GM19025 (cell line): ENCODE results near the gene LRCH4.
"Not testable (repeated sequence)": the region's sequence is repeated elsewhere in the genome, so short reads cannot be mapped to it uniquely, and the experiment has no call there.

Source experiments
- ATAC-seq: cut with Tn5 transposase; IDR thresholded peaks from one replicate; pipeline ENCODE4 v1.9.1; 2021; ENCODE audit warnings: mild to moderate bottlenecking, low read depth, moderate library complexity; ENCODE audit not compliant: unreplicated experiment

Gene LRCH4

DNA sequence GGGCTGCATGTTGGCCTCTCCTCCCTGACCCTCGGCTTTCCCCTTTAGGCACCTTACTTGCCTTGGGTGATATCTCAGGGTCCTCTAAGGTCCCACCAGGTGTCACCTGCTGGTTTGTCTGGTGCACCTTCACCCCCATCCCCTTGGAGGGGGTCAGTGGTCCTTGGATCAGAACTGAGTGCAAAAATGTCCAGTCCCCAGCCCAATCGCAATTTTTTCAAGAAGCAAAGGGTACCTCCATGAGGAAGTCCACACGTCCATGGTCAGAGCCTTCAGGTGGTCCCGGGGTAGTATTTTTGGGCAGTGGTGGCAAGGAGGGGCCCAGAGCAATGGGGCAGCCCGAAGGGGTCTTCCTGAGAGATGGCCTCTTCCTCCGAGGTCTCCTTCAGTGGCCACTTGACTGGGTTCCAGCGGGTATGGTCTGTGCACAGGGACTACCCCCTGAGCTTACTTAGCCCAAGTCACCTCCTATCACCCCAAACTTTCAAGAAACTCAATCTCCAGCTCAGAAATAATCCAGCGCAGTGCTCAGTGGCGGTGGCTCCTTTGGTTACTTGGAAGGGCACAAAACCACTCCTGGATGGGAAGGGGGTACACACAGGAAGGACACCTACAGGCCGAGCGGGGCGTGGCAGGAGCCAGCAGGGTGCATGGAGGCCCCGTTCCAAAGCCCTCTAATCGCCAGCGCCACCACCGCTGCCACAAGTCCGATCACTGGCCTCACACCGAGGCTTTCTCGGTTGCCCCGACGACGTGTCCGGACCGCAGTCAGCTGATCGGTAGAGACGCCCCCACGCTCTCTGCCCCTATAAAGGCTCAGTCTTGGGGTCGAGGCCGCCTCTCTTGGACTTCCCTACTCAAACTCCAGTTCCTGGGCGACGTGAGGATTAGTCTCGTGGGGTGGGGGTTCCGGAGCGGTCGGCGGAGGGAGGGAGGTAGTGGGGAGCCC lies 16.8 kb downstream of the LRCH4 start:
- ATAC-seq: no peak

DNA sequence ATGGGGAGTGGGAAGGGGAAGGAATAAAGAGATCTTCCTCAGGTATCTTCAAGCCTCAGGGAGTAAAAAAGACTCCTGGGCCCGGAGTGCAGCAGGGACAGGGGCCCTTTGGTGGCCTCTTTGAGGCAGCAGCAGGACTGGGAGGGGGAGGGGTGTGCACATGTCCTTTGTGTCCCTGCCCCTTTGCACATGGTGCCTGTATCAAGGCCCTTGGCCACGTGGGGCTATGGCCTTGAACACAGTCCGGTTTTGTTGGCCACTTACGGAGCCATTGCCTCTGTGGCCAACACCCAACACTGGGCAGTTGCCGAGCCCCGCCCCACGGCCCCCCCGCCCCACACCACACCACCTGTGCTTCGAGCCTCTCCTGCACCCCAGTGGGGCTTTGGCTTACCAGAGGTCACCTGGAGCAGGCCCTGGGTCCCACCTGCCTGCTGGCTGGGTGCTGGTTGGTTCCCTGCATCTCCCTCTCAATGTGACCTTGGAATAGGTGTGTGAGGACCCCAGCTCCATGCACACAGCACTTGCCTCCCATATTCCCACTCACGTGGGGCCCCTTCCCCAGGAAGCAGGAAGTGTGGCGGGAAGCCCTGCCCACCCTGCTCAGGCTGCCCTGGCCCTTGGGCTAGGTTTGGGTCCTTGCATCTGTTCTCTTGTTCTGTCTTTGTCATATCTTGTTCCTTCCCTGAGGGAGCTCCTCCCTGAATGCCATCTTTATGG lies 17.6 kb downstream of the LRCH4 start:
- ATAC-seq: no peak

DNA sequence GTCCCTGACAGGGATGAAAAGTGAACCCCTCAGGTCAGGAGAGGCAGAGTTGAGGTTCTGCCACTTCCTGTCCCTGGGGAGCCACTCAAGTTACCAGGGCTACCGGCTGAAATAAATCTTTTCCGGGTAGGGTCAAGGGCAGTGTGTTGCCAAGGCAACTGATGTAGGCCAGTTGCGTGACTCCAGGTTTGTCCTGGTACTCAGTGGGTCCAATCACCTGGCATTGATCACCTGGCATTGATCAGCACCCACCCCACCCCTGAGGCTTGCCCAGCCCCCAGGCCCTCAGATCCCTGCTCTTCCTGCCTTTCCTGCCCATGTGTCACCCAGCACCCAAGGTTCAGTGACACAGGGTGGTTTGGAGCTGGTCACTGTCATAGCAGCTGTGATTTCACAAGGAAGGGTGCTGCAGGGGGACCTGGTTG lies 18.2 kb downstream of the LRCH4 start:
- ATAC-seq: no peak

DNA sequence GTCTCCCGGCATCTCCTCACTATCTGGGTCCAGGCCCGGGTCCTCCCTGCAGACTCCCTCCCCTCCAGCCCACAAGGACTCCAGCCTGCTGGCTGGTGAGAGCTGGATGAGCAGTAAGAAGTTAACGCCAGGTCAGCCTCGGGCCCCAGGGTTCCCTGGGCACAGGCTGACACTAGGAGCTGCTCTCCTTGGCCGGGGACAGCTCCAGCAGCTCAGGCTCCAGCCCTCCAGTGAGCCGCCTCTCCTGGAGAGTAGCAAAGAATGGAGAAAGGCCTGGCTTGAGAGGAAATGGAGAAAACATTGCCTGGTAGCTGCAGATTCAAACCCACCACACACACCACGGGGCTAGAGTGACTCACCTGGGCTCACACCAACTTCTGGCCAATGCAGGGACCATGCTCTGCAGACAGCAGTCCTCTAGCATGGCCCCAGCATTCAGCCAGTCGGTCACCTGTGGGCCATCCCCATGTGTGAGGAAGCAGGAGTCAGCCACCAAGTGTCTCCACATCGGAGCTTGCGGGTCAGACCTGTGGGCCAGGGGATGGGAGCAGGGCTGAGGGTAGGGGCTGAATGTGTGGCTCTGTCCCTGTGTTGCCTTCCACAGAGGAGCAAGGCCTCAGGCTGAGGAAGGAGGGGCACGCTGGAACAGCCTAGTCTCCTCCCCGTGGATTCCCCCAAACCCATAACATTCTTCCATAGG lies 18.7 kb downstream of the LRCH4 start:
- ATAC-seq: no peak

DNA sequence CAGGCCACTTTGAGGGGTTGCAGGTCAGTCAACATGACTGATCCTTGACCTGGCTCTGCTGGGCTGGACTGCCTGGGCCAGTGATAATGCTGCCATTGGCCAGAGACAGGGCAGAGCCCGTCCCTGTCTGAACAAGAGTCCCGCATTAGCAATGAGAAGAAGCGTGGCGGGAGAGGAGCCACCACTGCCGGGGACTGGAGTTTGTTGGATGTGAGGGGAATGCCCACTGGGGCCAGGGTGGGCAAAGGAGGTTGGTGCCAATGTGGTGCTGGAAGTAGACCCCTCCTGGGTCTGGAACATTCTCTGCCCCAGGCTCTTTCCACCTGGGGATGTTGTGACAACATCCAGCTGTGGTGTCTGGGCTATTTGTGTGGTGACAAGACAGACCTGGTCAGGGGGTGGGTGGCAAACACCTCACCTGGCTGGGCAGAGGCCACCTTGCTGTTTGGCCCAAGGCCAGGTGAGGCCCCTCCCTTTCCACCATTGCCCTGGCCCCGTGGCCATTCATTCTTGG lies 19.9 kb downstream of the LRCH4 start:
- ATAC-seq: no peak

DNA sequence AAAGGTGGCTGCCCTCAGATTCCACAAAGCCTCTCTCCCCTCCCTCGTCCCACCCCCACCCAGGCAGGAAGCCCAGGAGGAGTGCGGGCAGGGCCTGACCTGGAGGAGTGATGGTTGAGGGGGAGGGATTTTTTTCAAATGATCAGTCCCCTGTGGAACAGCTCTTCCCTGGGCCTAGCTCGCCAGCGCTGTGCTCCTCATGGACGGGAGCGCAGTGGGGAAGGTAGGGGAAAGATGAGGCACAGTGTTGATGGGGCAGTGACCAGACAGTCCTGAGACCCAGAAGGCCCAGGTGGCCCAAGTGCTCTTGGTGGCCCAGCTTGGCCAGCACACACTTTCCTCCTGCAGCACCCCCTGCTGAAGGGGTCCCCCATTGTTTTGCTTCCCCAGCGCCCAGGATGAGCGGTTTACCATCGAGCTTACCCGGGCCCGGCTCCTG lies 20.8 kb downstream of the LRCH4 start:
- no peak for ATAC-seq

DNA sequence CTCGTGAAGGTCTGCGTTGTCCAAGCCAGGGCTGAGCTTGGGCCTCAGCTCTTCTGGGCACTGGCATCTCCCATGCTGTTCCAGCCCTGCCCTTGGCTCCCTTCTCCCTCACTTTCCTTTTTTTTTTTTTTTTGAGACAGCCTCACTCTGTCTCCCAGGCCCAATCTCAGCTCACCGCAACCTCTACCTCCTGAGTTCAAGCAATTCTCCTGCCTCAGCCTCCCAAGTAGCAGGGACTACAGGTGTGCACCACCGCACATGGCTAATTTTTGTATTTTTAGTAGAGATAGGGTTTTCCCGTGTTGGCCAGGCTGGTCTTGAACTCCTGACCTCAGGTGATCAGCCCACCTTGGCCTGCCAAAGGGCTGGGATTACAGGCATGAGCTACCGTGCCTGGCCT lies 21.5 kb downstream of the LRCH4 start:
- not testable (repeated sequence) for ATAC-seq

DNA sequence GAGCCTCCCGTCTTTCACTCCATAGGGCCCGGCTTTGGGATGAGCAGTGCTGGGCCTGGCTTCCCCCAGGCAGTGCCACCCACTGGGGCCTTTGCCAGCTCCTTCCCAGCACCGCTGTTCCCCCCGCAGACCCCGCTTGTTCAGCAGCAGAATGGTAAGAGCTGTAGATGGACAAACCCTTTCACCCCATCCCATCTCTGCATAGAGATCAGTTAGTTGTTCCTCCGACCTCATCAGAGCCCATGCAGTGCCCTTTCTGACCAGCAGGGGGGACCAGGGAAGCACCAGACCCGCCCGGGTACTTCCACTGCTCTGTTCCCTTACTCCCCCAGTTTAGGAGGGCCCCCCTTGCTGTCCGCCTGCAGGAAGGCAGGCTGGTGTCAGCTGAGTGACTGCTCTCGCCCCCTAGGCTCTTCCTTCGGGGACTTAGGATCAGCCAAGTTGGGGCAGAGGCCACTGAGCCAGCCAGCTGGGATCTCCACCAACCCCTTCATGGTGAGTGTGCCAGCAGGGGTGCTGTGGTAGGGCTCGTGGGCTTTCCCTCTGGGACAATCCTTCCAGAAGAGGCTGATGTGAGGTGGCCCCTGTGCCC lies 22.0 kb downstream of the LRCH4 start:
- no peak for ATAC-seq

DNA sequence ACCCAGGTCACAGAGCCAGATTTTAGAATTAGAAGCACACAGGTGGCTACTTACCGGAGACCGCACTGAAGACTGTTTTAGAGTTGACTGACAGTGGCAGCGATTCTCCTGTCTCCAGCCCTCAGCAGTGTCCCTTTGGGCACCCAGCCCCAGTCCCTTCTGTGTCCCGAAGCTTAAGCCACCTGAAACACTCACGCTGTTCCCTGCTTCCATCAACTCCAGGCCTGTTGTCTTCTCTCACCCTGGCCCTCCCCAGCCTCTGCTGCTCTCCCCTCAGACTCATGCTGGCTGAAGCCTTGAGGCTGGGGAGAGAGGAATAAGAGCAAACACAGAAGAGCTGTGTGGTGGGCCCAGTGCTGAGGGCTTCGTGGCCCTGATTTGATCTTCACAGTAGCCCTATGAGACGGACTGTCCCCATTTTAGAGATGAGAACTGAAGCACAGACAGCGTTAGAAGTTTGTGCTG lies 22.8 kb downstream of the LRCH4 start:
- ATAC-seq: no peak

DNA sequence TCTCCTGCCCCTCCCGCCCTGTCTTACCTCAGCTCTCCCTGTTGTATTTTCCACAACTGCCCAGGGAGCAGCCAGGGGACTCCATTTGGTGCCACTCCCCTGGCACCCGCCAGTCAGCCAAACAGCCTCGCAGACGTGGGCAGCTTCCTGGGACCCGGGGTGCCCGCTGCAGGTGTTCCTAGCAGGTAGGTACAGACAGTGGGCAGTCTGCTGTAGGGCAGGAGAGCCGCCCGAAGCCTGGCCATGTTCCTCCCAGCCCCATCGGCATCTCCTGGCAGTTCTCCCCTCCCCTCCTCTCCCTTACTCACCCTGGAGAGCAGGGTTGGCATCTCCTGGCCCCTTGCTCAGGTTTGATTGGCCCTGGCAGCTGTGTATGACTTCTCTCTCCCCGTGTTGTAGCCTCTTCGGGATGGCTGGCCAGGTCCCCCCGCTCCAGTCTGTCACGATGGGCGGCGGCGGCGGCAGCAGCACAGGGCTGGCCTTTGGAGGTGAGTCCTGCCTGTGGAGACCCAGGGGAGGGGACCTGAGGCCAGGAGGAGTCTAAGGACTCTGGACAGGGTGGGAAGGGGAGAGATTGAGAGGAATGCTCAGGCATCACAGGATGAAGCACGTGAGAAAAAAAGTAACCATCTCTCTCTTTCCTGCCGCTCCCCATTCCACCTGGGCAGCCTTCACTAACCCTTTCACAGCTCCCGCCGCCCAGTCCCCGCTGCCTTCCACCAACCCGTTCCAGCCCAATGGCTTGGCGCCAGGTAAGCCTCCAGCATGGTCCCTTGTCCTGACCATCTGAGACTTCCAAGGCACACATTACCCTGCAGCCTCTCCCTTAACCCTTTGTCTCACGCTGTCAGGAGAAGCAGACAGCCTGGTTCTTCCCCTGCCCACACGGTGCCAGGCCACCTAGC lies 23.5 kb downstream of the LRCH4 start:
- no peak for ATAC-seq

DNA sequence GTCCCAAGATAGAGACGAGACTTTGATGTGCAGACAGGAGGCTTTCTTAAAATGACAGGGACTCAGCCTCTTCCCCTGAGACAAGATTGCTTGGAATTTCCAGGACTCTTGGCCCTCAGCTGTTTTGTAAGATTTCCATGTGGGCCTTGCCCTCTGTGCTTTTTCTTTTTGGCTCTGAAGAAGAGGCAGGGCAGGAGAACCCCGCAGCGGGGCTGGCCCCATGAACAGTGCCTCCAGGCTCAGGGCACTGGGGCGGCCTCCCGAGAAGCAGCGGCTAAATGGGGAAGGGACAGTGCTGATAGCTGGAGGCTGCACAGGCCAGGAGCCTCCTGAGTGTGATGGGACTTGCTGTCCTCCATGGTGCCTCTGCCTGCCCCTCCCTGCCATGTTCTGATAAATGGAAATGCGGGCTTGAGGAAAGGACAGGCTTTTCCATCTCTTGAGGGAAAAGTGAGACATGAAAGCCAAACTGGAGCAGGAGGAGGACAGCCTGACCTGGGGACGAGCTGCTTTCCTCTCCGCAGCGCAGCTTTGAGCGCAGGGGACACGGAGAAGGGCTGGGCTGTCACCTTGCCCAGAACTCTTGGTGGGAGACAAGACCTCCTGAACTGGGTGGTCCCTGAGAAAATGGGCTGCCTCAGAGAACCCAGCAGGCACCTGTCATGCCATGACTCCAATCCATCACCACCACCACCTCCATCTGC lies 24.3 kb downstream of the LRCH4 start:
- ATAC-seq: no peak

DNA sequence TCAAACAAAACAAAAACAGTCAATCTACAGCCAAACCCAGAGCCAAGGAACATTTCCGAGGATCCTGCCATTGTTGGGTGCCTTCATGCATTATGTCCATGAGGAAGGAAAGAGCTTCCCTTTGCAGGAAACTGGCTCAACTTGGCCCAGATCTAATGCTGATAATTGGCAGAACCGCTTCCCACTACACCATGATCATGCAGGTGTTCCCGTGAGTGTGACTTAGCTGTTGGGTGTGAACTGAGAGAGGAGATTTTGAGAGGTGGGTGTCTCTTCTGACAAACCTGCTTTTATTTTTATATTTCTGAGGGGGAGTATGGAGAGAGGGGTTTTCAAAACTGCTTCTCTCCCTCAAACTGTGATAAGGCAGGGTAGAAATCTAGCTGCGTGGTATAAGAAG lies 26.8 kb downstream of the LRCH4 start:
- ATAC-seq: no peak

DNA sequence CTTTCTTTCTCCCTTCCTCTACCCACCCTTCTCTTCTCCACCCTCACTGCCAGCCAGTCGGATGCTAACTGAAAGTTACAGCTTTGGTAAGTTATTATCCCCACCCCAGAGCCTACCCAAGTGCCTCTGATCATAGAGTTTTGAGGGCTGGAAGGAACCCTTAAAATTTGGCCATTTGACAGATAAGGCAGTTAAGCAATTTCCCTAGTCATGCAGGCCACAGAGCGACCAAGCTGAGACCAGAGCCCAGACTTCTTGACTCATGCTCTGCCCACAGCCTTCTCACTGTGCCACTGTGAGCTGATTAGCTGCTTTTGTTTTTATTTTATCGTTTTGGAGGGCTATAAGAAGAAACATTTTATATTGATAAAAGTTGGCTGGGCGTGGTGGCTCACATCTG lies 29.4 kb downstream of the LRCH4 start:
- ATAC-seq: no peak

DNA sequence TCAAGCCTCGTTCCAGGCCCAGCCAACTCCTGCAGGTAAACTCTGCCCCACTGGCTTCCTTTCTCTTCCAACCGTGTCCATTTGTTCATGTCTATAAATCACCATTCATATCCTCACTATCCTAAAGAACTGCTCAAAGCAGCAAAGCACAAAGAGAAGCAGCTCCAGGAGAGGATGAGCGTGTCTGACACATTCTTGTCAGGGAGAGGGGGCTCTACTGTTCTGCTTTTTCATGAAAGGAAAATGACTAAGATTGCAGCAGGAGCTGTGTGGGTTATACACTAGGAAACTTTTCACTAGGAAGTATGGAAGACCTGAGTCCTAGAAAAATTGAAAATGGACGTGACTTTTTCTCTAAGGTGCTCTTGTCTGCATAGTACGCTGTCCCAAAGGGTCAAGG lies 30.2 kb downstream of the LRCH4 start:
- no peak for ATAC-seq

DNA sequence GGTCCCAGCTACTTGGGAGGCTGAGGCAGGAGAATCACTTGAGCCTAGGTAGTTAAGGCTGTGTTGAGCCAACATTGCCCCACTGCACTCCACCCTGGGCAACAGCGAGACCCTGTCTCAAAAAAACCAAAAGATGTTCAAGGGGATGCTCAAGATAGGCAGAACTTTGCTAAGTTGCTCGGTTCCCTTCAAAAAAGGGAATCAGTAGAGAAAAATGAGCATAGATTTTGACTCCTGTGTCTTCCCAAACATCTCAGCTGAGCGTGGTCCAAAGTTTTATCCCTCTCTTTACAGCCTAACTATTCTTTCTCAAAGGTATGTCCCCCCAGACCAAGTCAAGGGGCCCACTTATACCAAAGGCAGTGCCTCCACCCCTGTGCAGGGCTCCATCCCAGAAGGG lies 32.9 kb downstream of the LRCH4 start:
- no peak for ATAC-seq

DNA sequence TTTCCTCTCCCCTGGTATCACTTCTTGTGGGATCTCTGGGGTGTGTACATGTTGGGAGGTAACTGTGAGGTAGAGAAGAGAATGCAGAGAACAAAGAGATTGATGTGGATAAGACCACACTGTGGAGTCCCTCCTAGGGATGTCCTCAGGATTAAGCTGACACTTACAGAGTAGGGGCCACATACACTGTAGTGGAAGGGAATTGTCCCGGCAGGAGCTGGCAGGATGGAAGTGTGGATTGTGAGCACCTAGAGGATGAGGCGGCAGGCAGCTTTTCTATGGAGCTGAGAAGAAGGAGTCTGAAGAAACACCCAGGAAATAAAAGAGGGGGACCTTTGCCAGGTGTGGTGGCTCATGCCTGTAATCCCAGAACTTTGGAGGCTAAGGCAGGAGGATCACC lies 33.4 kb downstream of the LRCH4 start:
- no peak for ATAC-seq

DNA sequence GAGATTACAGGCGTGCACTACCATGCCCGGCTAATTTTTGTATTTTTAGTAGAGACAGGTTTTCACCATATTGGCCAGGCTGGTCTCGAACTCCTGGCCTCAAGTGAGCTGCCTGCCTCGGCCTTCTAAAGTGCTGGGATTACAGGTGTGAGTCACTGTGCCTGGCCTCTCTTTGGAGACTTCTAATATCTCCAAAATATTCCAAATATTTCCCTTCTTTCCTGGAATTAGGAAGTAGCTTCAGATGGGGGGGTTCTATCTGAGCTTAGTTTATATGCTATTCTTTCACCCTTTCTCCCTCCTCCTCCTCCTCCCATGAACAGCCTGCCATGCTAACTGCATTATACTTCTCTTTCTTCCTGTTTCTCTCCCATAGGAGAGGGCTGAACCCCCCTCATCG lies 37.5 kb downstream of the LRCH4 start:
- ATAC-seq: not testable (repeated sequence)

DNA sequence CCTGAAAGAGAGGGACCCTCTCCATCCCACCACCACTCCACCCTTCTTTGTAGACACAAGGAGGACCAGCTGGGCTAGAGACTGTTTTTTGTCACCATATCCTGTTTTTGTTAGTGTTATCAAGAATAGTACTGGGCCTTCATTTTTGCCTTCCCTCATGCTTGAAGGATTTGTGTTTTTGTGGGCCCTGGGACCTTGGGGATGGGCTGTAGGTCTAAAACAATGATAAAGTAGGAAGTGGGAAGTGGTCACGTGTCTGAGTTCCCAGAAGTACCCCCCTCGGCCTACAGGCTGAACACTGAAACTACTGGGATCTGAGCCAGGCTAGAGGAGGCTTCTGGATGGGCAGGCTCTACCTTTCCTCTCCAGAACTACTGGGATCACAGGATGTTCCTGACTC lies 38.1 kb downstream of the LRCH4 start:
- no peak for ATAC-seq
